Mucosa of rectum (tissue), 2 donors: ENCODE measurements around the gene KRT72.

Experiments
- H3K27ac ChIP-seq, 2 donors: one replicate each; pipeline ENCODE4 v1.7.0; 2013; ENCODE audit warnings: inconsistent platforms in 2 of 2, low read depth in 2 of 2, low read length in 2 of 2
- H3K27me3 ChIP-seq, 2 donors: one replicate each; pipeline ENCODE4 v1.7.0; 2013; ENCODE audit warnings: low read length in 2 of 2; ENCODE audit not compliant: control insufficient read depth in 2 of 2, insufficient read depth in 2 of 2
- H3K36me3 ChIP-seq, 2 donors: one replicate each; pipeline ENCODE4 v1.7.0; 2013; ENCODE audit warnings: low read length in 2 of 2; ENCODE audit not compliant: control insufficient read depth in 2 of 2, insufficient read depth in 2 of 2
- H3K4me1 ChIP-seq, 2 donors: one replicate each; pipeline ENCODE4 v1.7.0; 2013; ENCODE audit warnings: low read length in 2 of 2, mild to moderate bottlenecking in 1 of 2; ENCODE audit not compliant: control insufficient read depth in 2 of 2, insufficient read depth in 2 of 2
- H3K4me3 ChIP-seq, 2 donors: one replicate each; pipeline ENCODE4 v1.7.0; 2013; ENCODE audit warnings: low read length in 2 of 2
- H3K9ac ChIP-seq, 2 donors: one replicate each; pipeline ENCODE4 v1.7.0; 2013; ENCODE audit warnings: low read length in 2 of 2, low read depth in 1 of 2, mild to moderate bottlenecking in 1 of 2
- H3K9me3 ChIP-seq, 2 donors: one replicate each; pipeline ENCODE4 v1.7.0; 2013; ENCODE audit warnings: low read length in 2 of 2; ENCODE audit not compliant: control insufficient read depth in 2 of 2
- donor health status: healthy.
- donor health status: Normal muscosa, but diverticular disease.

Gene KRT72

GRCh38 chr12:52581066-52581465 lies 20.2 kb downstream of the KRT72 start:
- Histone ChIP-seq H3K9me3 (no peaks in the 10 kb centered on the region), H3K36me3 (no peaks in the 10 kb centered on the region), H3K4me1 (no peaks in the 10 kb centered on the region), H3K9ac (no peak overlapping the region), H3K27ac (no peak overlapping the region), H3K4me3 (no peak overlapping the region), H3K27me3 (no peaks in the 10 kb centered on the region)

GRCh38 chr12:52580496-52580895 lies 20.8 kb downstream of the KRT72 start:
- Histone ChIP-seq H3K4me3 (no peak overlapping the region), H3K36me3 (no peaks in the 10 kb centered on the region), H3K9me3 (no peaks in the 10 kb centered on the region), H3K9ac (no peak overlapping the region), H3K27ac (no peak overlapping the region), H3K4me1 (no peaks in the 10 kb centered on the region), H3K27me3 (no peaks in the 10 kb centered on the region)

GRCh38 chr12:52579468-52580465 lies 21.5 kb downstream of the KRT72 start:
- Histone ChIP-seq H3K9ac (no peak overlapping the region), H3K27ac (no peak overlapping the region), H3K4me3 (no peak overlapping the region), H3K27me3 (no peaks in the 10 kb centered on the region), H3K4me1 (no peaks in the 10 kb centered on the region), H3K36me3 (no peaks in the 10 kb centered on the region), H3K9me3 (no peaks in the 10 kb centered on the region)

- Histone ChIP-seq H3K9ac (no peak overlapping the region), H3K4me1 (no peaks in the 10 kb centered on the region)
These were observed 22.8 kb downstream of the KRT72 start for GRCh38 chr12:52578469-52578868.

GRCh38 chr12:52577316-52577715 lies 23.9 kb downstream of the KRT72 start:
- no peaks in the 10 kb centered on the region for H3K4me1 ChIP-seq
- no peak overlapping the region for H3K4me3 ChIP-seq
- no peak overlapping the region for H3K27ac ChIP-seq
- H3K9me3 ChIP-seq = no peaks in the 10 kb centered on the region
- no peaks in the 10 kb centered on the region for H3K27me3 ChIP-seq
- no peaks in the 10 kb centered on the region for H3K36me3 ChIP-seq
- H3K9ac ChIP-seq = no peak overlapping the region

More at GRCh38 chr12:52578469-52578868, 22.8 kb downstream of the KRT72 start:
- Histone ChIP-seq H3K27me3 (no peaks in the 10 kb centered on the region), H3K27ac (no peak overlapping the region), H3K36me3 (no peaks in the 10 kb centered on the region), H3K9me3 (no peaks in the 10 kb centered on the region), H3K4me3 (no peak overlapping the region)

- no peaks in the 10 kb centered on the region for H3K9me3 ChIP-seq
- H3K36me3 ChIP-seq = no peaks in the 10 kb centered on the region
- H3K4me1 ChIP-seq = no peaks in the 10 kb centered on the region
- H3K4me3 ChIP-seq = no peak overlapping the region
- no peak overlapping the region for H3K27ac ChIP-seq
- no peak overlapping the region for H3K9ac ChIP-seq
- no peaks in the 10 kb centered on the region for H3K27me3 ChIP-seq
These were observed 25.3 kb downstream of the KRT72 start for GRCh38 chr12:52575948-52576347.

GRCh38 chr12:52575256-52575655 lies 26.0 kb downstream of the KRT72 start:
- no peaks in the 10 kb centered on the region for H3K36me3 ChIP-seq
- no peak overlapping the region for H3K4me3 ChIP-seq
- H3K9ac ChIP-seq = no peak overlapping the region
- H3K27me3 ChIP-seq = no peaks in the 10 kb centered on the region
- no peaks in the 10 kb centered on the region for H3K4me1 ChIP-seq
- H3K9me3 ChIP-seq = no peaks in the 10 kb centered on the region
- no peak overlapping the region for H3K27ac ChIP-seq

GRCh38 chr12:52573743-52574142 lies 27.5 kb downstream of the KRT72 start, which contains the start of gene KRT74:
Gene KRT74 (minus strand): TSS chr12:52573843. CDS start chr12:52573777, 66 bp downstream.
- H3K36me3 ChIP-seq = no peaks in the 10 kb centered on the region
- no peak within 1 kb of the TSS for H3K9ac ChIP-seq
- H3K4me1 ChIP-seq = no peaks in the 10 kb centered on the region
- H3K27me3 ChIP-seq = no peaks in the 10 kb centered on the region
- no peak within 1 kb of the TSS for H3K4me3 ChIP-seq
- no peak within 1 kb of the TSS for H3K27ac ChIP-seq
- H3K9me3 ChIP-seq = no peaks in the 10 kb centered on the region

- H3K27me3 ChIP-seq = no peaks in the 10 kb centered on the region
- no peak overlapping the region for H3K9ac ChIP-seq
- H3K27ac ChIP-seq = no peak overlapping the region
- no peaks in the 10 kb centered on the region for H3K36me3 ChIP-seq
- no peaks in the 10 kb centered on the region for H3K4me1 ChIP-seq
- no peak overlapping the region for H3K4me3 ChIP-seq
- H3K9me3 ChIP-seq = no peaks in the 10 kb centered on the region
These were observed 28.0 kb downstream of the KRT72 start for GRCh38 chr12:52573306-52573705.

- Histone ChIP-seq H3K36me3 (no peaks in the 10 kb centered on the region), H3K4me1 (no peaks in the 10 kb centered on the region), H3K9ac (no peak overlapping the region), H3K27me3 (no peaks in the 10 kb centered on the region), H3K27ac (no peak overlapping the region), H3K9me3 (no peaks in the 10 kb centered on the region), H3K4me3 (no peak overlapping the region)
These were observed 30.8 kb downstream of the KRT72 start for GRCh38 chr12:52570511-52570910.
